H9 (cell line): ENCODE data around the gene BRD1. TPM values are rescaled to one million over a fixed set of nuclear protein-coding genes. Genes with fewer than 3 reads are reported as not detected.
A peak's percentile ranks its signal among the peaks of the same experiment; 100 is the strongest.

Source experiments
- DNase-seq: peaks from one replicate; pipeline ENCODE4 v3.0.0-alpha.2; 2017
- H2AFZ ChIP-seq: one replicate; pipeline ENCODE4 v1.6.1; 2013; ENCODE audit warnings: mild to moderate bottlenecking, low read length, control low read depth, moderate library complexity
- H2AK5ac ChIP-seq: 2 replicates; pipeline ENCODE4 v1.6.1; 2013; ENCODE audit warnings: low read length, control low read depth, mixed read lengths; ENCODE audit not compliant: insufficient read length
- H2BK120ac ChIP-seq: one replicate; pipeline ENCODE4 v1.6.1; 2013; ENCODE audit warnings: low read depth, mild to moderate bottlenecking, low read length, control low read depth, inconsistent platforms; ENCODE audit not compliant: poor library complexity, severe bottlenecking
- H2BK12ac ChIP-seq: 2 replicates; pipeline ENCODE4 v1.6.1; 2013; ENCODE audit warnings: low read length, control low read depth, mixed read lengths, low read depth; ENCODE audit not compliant: insufficient read length
- H2BK15ac ChIP-seq: 2 replicates; pipeline ENCODE4 v1.6.1; 2013; ENCODE audit warnings: low read depth, low read length, control low read depth
- H2BK20ac ChIP-seq: one replicate; pipeline ENCODE4 v1.6.1; 2013; ENCODE audit warnings: low read depth, mild to moderate bottlenecking, low read length, control low read depth, inconsistent platforms; ENCODE audit not compliant: poor library complexity, severe bottlenecking
- H2BK5ac ChIP-seq: 2 replicates; pipeline ENCODE4 v1.6.1; 2013; ENCODE audit warnings: low read length, control low read depth, mixed read lengths; ENCODE audit not compliant: insufficient read length
- H3K14ac ChIP-seq: 2 replicates; pipeline ENCODE4 v1.6.1; 2013; ENCODE audit warnings: low read length, control low read depth; ENCODE audit not compliant: insufficient read depth
- H3K18ac ChIP-seq: 2 replicates; pipeline ENCODE4 v1.6.1; 2013; ENCODE audit warnings: low read depth, mild to moderate bottlenecking, mixed read lengths, low read length, control low read depth; ENCODE audit not compliant: insufficient read length
- H3K23ac ChIP-seq: 2 replicates; pipeline ENCODE4 v1.6.1; 2013; ENCODE audit warnings: low read length, control low read depth, mixed read lengths, low read depth; ENCODE audit not compliant: insufficient read length
- H3K23me2 ChIP-seq: 2 replicates; pipeline ENCODE4 v1.6.1; 2013; ENCODE audit warnings: low read depth, mild to moderate bottlenecking, mixed read lengths, low read length, control low read depth; ENCODE audit not compliant: insufficient read length, poor library complexity, severe bottlenecking
- H3K27ac ChIP-seq: 2 replicates; pipeline ENCODE4 v1.5.1; 2013; ENCODE audit warnings: low read length, control low read depth, mixed read lengths, low read depth; ENCODE audit not compliant: insufficient read length
- H3K27me3 ChIP-seq: 2 replicates; pipeline ENCODE4 v1.6.1; 2013; ENCODE audit warnings: low read length, control low read depth, inconsistent platforms; ENCODE audit not compliant: insufficient read depth
- H3K4ac ChIP-seq: 2 replicates; pipeline ENCODE4 v1.6.1; 2013; ENCODE audit warnings: low read depth, mild to moderate bottlenecking, control low read depth, inconsistent platforms, low read length, moderate library complexity
- H3K4me1 ChIP-seq: 2 replicates; pipeline ENCODE4 v1.6.1; 2013; ENCODE audit warnings: low read length, control low read depth, inconsistent platforms; ENCODE audit not compliant: insufficient read depth
- H3K4me2 ChIP-seq: 2 replicates; pipeline ENCODE4 v1.6.1; 2013; ENCODE audit warnings: low read length, control low read depth, mixed read lengths; ENCODE audit not compliant: insufficient read length, insufficient read depth
- H3K56ac ChIP-seq: 2 replicates; pipeline ENCODE4 v1.6.1; 2013; ENCODE audit warnings: low read depth, mild to moderate bottlenecking, mixed read lengths, low read length, control low read depth; ENCODE audit not compliant: insufficient read length
- H3K79me1 ChIP-seq: 2 replicates; pipeline ENCODE4 v1.6.1; 2013; ENCODE audit warnings: low read depth, mild to moderate bottlenecking, moderate library complexity, low read length, control low read depth, inconsistent platforms; ENCODE audit not compliant: insufficient read depth, poor library complexity, severe bottlenecking
- H3K79me2 ChIP-seq: 2 replicates; pipeline ENCODE4 v1.6.1; 2013; ENCODE audit warnings: low read length, control low read depth, inconsistent platforms; ENCODE audit not compliant: insufficient read depth
- H3K9ac ChIP-seq: 2 replicates; pipeline ENCODE4 v1.6.1; 2013; ENCODE audit warnings: low read length, control low read depth, mixed read lengths; ENCODE audit not compliant: insufficient read length; ENCODE audit errors: extremely low read depth
- H3K9me3 ChIP-seq: one replicate; pipeline ENCODE4 v1.6.1; 2013; ENCODE audit warnings: low read depth, low read length, inconsistent platforms; ENCODE audit not compliant: control insufficient read depth
- H3T11ph ChIP-seq: one replicate; pipeline ENCODE4 v1.6.1; 2013; ENCODE audit warnings: mild to moderate bottlenecking, low read length, control low read depth, inconsistent platforms
- H4K20me1 ChIP-seq: one replicate; pipeline ENCODE4 v1.6.1; 2013; ENCODE audit not compliant: control insufficient read depth, insufficient read length, insufficient read depth
- H4K5ac ChIP-seq: 2 replicates; pipeline ENCODE4 v1.6.1; 2013; ENCODE audit warnings: low read depth, mild to moderate bottlenecking, mixed read lengths, low read length, control low read depth; ENCODE audit not compliant: insufficient read length
- H4K8ac ChIP-seq: replicated peaks from 2 replicates; pipeline ENCODE4 v1.6.1; 2013; ENCODE audit warnings: low read length, control low read depth, mixed read lengths, low read depth; ENCODE audit not compliant: insufficient read length
- H4K91ac ChIP-seq: 2 replicates; pipeline ENCODE4 v1.6.1; 2013; ENCODE audit warnings: low read depth, mild to moderate bottlenecking, moderate library complexity, mixed read lengths, low read length, control low read depth; ENCODE audit not compliant: insufficient read length
- H3K27ac Mint-ChIP-seq, 3 experiments: 2 replicates in 2 of 3; 3 replicates in 1 of 3; pipeline ENCODE4 v1.8.0; 2020 to 2021; ENCODE audit warnings: mixed read lengths in 3 of 3, mild to moderate bottlenecking in 1 of 3, moderate library complexity in 1 of 3
- H3K27me3 Mint-ChIP-seq: 2 replicates; pipeline ENCODE4 v1.8.0; 2021; ENCODE audit warnings: low read depth, mild to moderate bottlenecking, moderate library complexity, mixed read lengths
- H3K36me3 Mint-ChIP-seq, 3 experiments: 2 replicates in 2 of 3; 3 replicates in 1 of 3; pipeline ENCODE4 v1.8.0; 2020 to 2021; ENCODE audit warnings: low read depth in 3 of 3, mixed read lengths in 3 of 3; ENCODE audit not compliant: insufficient read depth in 1 of 3
- H3K4me1 Mint-ChIP-seq, 2 experiments: 2 replicates each; pipeline ENCODE4 v1.8.0; 2020; ENCODE audit warnings: mixed read lengths in 2 of 2
- H3K4me3 Mint-ChIP-seq, 2 experiments: 2 replicates in 1 of 2; 3 replicates in 1 of 2; pipeline ENCODE4 v1.8.0; 2020 to 2021; ENCODE audit warnings: mild to moderate bottlenecking in 2 of 2, mixed read lengths in 2 of 2, moderate library complexity in 1 of 2
- H3K9me3 Mint-ChIP-seq, 2 experiments: 2 replicates in 1 of 2; 3 replicates in 1 of 2; pipeline ENCODE4 v1.8.0; 2020; ENCODE audit warnings: mild to moderate bottlenecking in 2 of 2, mixed read lengths in 2 of 2, moderate library complexity in 1 of 2
- CTCF ChIP-seq: fragments of 200-600 bp; sonication (generic); conservative IDR thresholded peaks from 3 replicates; pipeline ENCODE4 v1.8.0; 2021; ENCODE audit warnings: antibody characterized with exemption, mild to moderate bottlenecking
- WGBS: extraction: QIAGEN DNeasy Blood & Tissue Kit; methylation state at CpG from one replicate; pipeline ENCODE4 v1.1.7; 2013; ENCODE audit warnings: missing lambda C conversion rate, low lambda C conversion rate, mixed read lengths; ENCODE audit not compliant: insufficient read length; ENCODE audit errors: extremely low coverage; 5-methylcytosine and 5-hydroxymethylcytosine counted together
- total RNA-seq: library from RNA; stranded (reverse); gene quantifications from 2 replicates; pipeline ENCODE4 v1.2.1, GENCODE V29; 2021

The BRD1 gene
- total RNA-seq, 1 experiment from 2014 or later: 51.3 TPM

- no peak overlapping the region for H3K4me2 ChIP-seq
- H2AFZ ChIP-seq: no peak overlapping the region
- peaks cover 6% of the 10 kb centered on the region; the same call in 1 of the 2 replicates for H3K79me2 ChIP-seq
- no peaks in the 10 kb centered on the region for H4K20me1 ChIP-seq
- TF ChIP-seq CTCF: no peak
- no CpG with 5 or more reads among the region's 10 CpGs for WGBS
- no peak overlapping the region for H4K5ac ChIP-seq
- H3K4me1 ChIP-seq: no peaks in the 10 kb centered on the region
- no peaks in the 10 kb centered on the region for H3K9me3 ChIP-seq
- no peak overlapping the region for H2BK20ac ChIP-seq
- no peak overlapping the region for H2BK5ac ChIP-seq
- H3K27ac Mint-ChIP-seq: peak overlapping the region in 2 of 3 experiments; percentile 5 to 75; a peak in 1 of 7 replicates
- H3K23me2 ChIP-seq: no peaks in the 10 kb centered on the region
- H3K36me3 Mint-ChIP-seq: peaks cover 31 to 85% (median 76%) of the 10 kb centered on the region in 3 experiments
- no peak overlapping the region for H2BK120ac ChIP-seq
- no peak overlapping the region for H2BK15ac ChIP-seq
- no peak overlapping the region for H2AK5ac ChIP-seq
- H3K14ac ChIP-seq: no peak overlapping the region
- peaks cover 3% of the 10 kb centered on the region for H3K79me1 ChIP-seq
- H3K23ac ChIP-seq: no peak overlapping the region
- H3K27me3 ChIP-seq: no peaks in the 10 kb centered on the region
- peaks cover 6 to 11% of the 10 kb centered on the region in 2 experiments for H3K4me1 Mint-ChIP-seq
- DNase-seq: no peak
- no peak overlapping the region for H3K9ac ChIP-seq
- no peaks in the 10 kb centered on the region for H3K27me3 Mint-ChIP-seq
- no peak overlapping the region for H3K4ac ChIP-seq
- no peak overlapping the region for H3K18ac ChIP-seq
- no peak overlapping the region for H4K8ac ChIP-seq
- H3K4me3 Mint-ChIP-seq: no peak overlapping the region
- H4K91ac ChIP-seq: no peak overlapping the region
- H3K56ac ChIP-seq: no peak overlapping the region
- no peak overlapping the region for H3K27ac ChIP-seq
- H2BK12ac ChIP-seq: no peak overlapping the region
- no peaks in the 10 kb centered on the region for H3K9me3 Mint-ChIP-seq
- no peak overlapping the region for H3T11ph ChIP-seq
These were observed 36.0 kb downstream of the BRD1 start for GRCh38 chr22:49791682-49792081.
